Nucleus accumbens (tissue), 56 donors: ENCODE measurements around the gene MYO15B.
A peak's percentile ranks its signal among the peaks of the same experiment; 100 is the strongest.
"Not testable (repeated sequence)": the region's sequence is repeated elsewhere in the genome, so short reads cannot be mapped to it uniquely, and the experiment has no call there.

ENCODE experiments used
- DNase-seq, 56 donors: peaks; one replicate each; lab custom pipeline; 2025; lab: John Stamatoyannopoulos, UW

MYO15B gene

GRCh38 chr17:75573994-75574393, 13.6 kb upstream of the MYO15B start:
- DNase-seq = no peak

- DNase-seq = no peak
These were observed 13.1 kb upstream of the MYO15B start for GRCh38 chr17:75574404-75575036.

- DNase-seq = no peak
These were observed 12.4 kb upstream of the MYO15B start for GRCh38 chr17:75575197-75575596.

GRCh38 chr17:75575728-75576127, 11.9 kb upstream of the MYO15B start:
- DNase-seq = no peak

- no peak for DNase-seq
These were observed 10.9 kb upstream of the MYO15B start for GRCh38 chr17:75576661-75577060.

- not testable (repeated sequence) for DNase-seq
These were observed 6.4 kb upstream of the MYO15B start for GRCh38 chr17:75581121-75581725.

- DNase-seq = not testable (repeated sequence)
These were observed 4.4 kb upstream of the MYO15B start for GRCh38 chr17:75583197-75583596.

- no peak for DNase-seq
These were observed 2.8 kb upstream of the MYO15B start for GRCh38 chr17:75584849-75585175.

- peak in 9 of 56 donors; percentile 45 to 80 (median 67) for DNase-seq
These were observed 1.0 kb downstream of the MYO15B start for GRCh38 chr17:75588596-75589011.

- peak; percentile 30 to 97 (median 86) for DNase-seq
These were observed 1.7 kb downstream of the MYO15B start for GRCh38 chr17:75589012-75589918.

GRCh38 chr17:75589919-75590303, 2.3 kb downstream of the MYO15B start:
- DNase-seq = peak in 3 of 56 donors; percentile 16 to 34 (median 25)

GRCh38 chr17:75590314-75590761, 2.7 kb downstream of the MYO15B start:
- DNase-seq = no peak

- DNase-seq = no peak
These were observed 3.5 kb downstream of the MYO15B start for GRCh38 chr17:75590849-75591721.

- no peak for DNase-seq
These were observed 4.2 kb downstream of the MYO15B start for GRCh38 chr17:75591722-75592302.

- no peak for DNase-seq
These were observed 4.9 kb downstream of the MYO15B start for GRCh38 chr17:75592348-75593020.

GRCh38 chr17:75593430-75593829, 5.8 kb downstream of the MYO15B start:
- DNase-seq = not testable (repeated sequence)

GRCh38 chr17:75594499-75595283, 7.1 kb downstream of the MYO15B start:
- no peak for DNase-seq

GRCh38 chr17:75595284-75595919, 7.8 kb downstream of the MYO15B start:
- no peak for DNase-seq
